H1 (cell line): Measurements from ENCODE around the gene ZNF521. TPM values are rescaled to one million over a fixed set of nuclear protein-coding genes. Genes with fewer than 3 reads are reported as not detected.
A peak's percentile ranks its signal among the peaks of the same experiment; 100 is the strongest.

Experiments used
- CTCF ChIA-PET: fragments of 300-600 bp; sonication (Branson Sonifier 250); formaldehyde crosslinking; loops from one replicate; lab custom pipeline; 2021; ENCODE audit not compliant: partially characterized antibody; lab: Charles Lee
- POLR2A ChIA-PET: fragments of 300-600 bp; sonication (Branson Sonifier 250); formaldehyde crosslinking; loops from one replicate; lab custom pipeline; 2021; ENCODE audit warnings: inconsistent platforms; ENCODE audit not compliant: partially characterized antibody; lab: Charles Lee
- DNase-seq, 2 experiments: peaks; one replicate each; pipeline versions ENCODE4 v3.0.0 to v3.0.0-alpha.2; 2010 to 2022; ENCODE audit warnings: low spot score in 2 of 2, low read depth in 1 of 2, mixed read lengths in 1 of 2
- FAIRE-seq: peaks from 2 replicates; lab custom pipeline; 2011; peaks lifted over from hg19 to GRCh38; lab: Jason Lieb, UNC
- H2AFZ ChIP-seq: 2 replicates; pipeline ENCODE4 v1.8.1; 2012; ENCODE audit warnings: low read length, inconsistent platforms
- H2AK5ac ChIP-seq: 2 replicates; pipeline ENCODE4 v1.6.1; 2013; ENCODE audit warnings: low read depth, low read length
- H2BK120ac ChIP-seq: replicated peaks from 2 replicates; pipeline ENCODE3; 2013; ENCODE audit warnings: low read depth, low read length, inconsistent platforms
- H2BK12ac ChIP-seq: 2 replicates; pipeline ENCODE4 v1.6.1; 2013; ENCODE audit warnings: low read depth, low read length
- H2BK15ac ChIP-seq: 2 replicates; pipeline ENCODE4 v1.6.1; 2013; ENCODE audit warnings: low read length
- H2BK20ac ChIP-seq: 2 replicates; pipeline ENCODE4 v1.6.1; 2013; ENCODE audit warnings: low read length
- H2BK5ac ChIP-seq: 2 replicates; pipeline ENCODE4 v1.6.1; 2013; ENCODE audit warnings: low read depth, low read length
- H3K14ac ChIP-seq: 2 replicates; pipeline ENCODE4 v1.6.1; 2013; ENCODE audit warnings: inconsistent platforms; ENCODE audit not compliant: insufficient read length
- H3K18ac ChIP-seq: 2 replicates; pipeline ENCODE4 v1.6.1; 2013; ENCODE audit warnings: low read length; ENCODE audit errors: extremely low read depth
- H3K23ac ChIP-seq: 2 replicates; pipeline ENCODE4 v1.6.1; 2013; ENCODE audit warnings: inconsistent platforms; ENCODE audit not compliant: insufficient read length
- H3K23me2 ChIP-seq: 2 replicates; pipeline ENCODE4 v1.6.1; 2013; ENCODE audit warnings: low read depth, low read length
- H3K27ac ChIP-seq: 2 replicates; pipeline ENCODE4 v1.6.1; 2011; ENCODE audit warnings: low read depth, low read length, inconsistent platforms
- H3K27me3 ChIP-seq, 4 experiments: replicated peaks in 1 of 4; 1 replicate in 1 of 4; 2 replicates in 3 of 4; pipeline versions ENCODE4 v1.6.1 to v1.8.1; 2011 to 2013; ENCODE audit warnings: low read length in 3 of 4, mild to moderate bottlenecking in 3 of 4, inconsistent platforms in 2 of 4, mixed read lengths in 2 of 4, moderate library complexity in 1 of 4; ENCODE audit not compliant: control insufficient read depth in 3 of 4, insufficient read depth in 3 of 4; ENCODE audit errors: extremely low read depth in 1 of 4
- H3K36me3 ChIP-seq, 4 experiments: 2 replicates each; pipeline versions ENCODE4 v1.6.1 to v1.8.1; 2011 to 2013; ENCODE audit warnings: mild to moderate bottlenecking in 4 of 4, low read length in 3 of 4, moderate library complexity in 2 of 4, control low read depth in 1 of 4, inconsistent platforms in 1 of 4; ENCODE audit not compliant: insufficient read depth in 4 of 4, control insufficient read depth in 2 of 4
- H3K4ac ChIP-seq: replicated peaks from 2 replicates; pipeline ENCODE3; 2013; ENCODE audit warnings: low read length, low read depth, mixed read lengths, inconsistent platforms; ENCODE audit not compliant: insufficient read length
- H3K4me1 ChIP-seq, 4 experiments: replicated peaks in 1 of 4; 1 replicate in 1 of 4; 2 replicates in 3 of 4; pipeline versions ENCODE4 v1.6.1 to v1.8.1; 2011 to 2013; ENCODE audit warnings: low read length in 3 of 4, inconsistent platforms in 2 of 4, mixed read lengths in 1 of 4; ENCODE audit not compliant: insufficient read depth in 4 of 4, control insufficient read depth in 3 of 4
- H3K4me2 ChIP-seq, 2 experiments: 2 replicates each; pipeline versions ENCODE4 v1.6.1 to v1.8.1; 2011 to 2013; ENCODE audit warnings: low read depth in 2 of 2, low read length in 2 of 2, control low read depth in 1 of 2, inconsistent platforms in 1 of 2, mild to moderate bottlenecking in 1 of 2; ENCODE audit not compliant: insufficient read depth in 1 of 2
- H3K4me3 ChIP-seq, 4 experiments: fragments of 200-600, 300-600 bp in 1 of 4; sonication (generic), shearing (Covaris generic), sonication (Bioruptor Twin) in 1 of 4; 2 replicates each; pipeline versions ENCODE4 v1.5.1 to v1.8.1; 2011 to 2016; ENCODE audit warnings: low read length in 4 of 4, low read depth in 3 of 4, control low read depth in 2 of 4, inconsistent platforms in 2 of 4, mild to moderate bottlenecking in 2 of 4, mixed read lengths in 1 of 4, moderate library complexity in 1 of 4; ENCODE audit not compliant: insufficient read depth in 2 of 4; ENCODE audit errors: extremely low read depth in 1 of 4
- H3K56ac ChIP-seq: replicated peaks from 2 replicates; pipeline ENCODE3; 2013; ENCODE audit warnings: low read depth, mild to moderate bottlenecking, mixed read lengths, low read length, inconsistent platforms; ENCODE audit not compliant: insufficient read length
- H3K79me1 ChIP-seq: 2 replicates; pipeline ENCODE4 v1.6.1; 2013; ENCODE audit warnings: low read depth, low read length, control low read depth
- H3K79me2 ChIP-seq, 2 experiments: 2 replicates each; pipeline versions ENCODE4 v1.6.1 to v1.8.1; 2012 to 2013; ENCODE audit warnings: low read length in 2 of 2, mild to moderate bottlenecking in 2 of 2, inconsistent platforms in 1 of 2; ENCODE audit not compliant: insufficient read depth in 2 of 2, control insufficient read depth in 1 of 2
- H3K9ac ChIP-seq, 4 experiments: replicated peaks in 1 of 4; 1 replicate in 1 of 4; 2 replicates in 3 of 4; pipeline versions ENCODE4 v1.6.1 to v1.8.1; 2011 to 2013; ENCODE audit warnings: low read depth in 3 of 4, low read length in 3 of 4, control low read depth in 2 of 4, mild to moderate bottlenecking in 2 of 4, moderate library complexity in 2 of 4, inconsistent platforms in 1 of 4; ENCODE audit errors: extremely low read depth in 1 of 4
- H3K9me3 ChIP-seq, 2 experiments: 2 replicates each; pipeline versions ENCODE4 v1.6.1 to v1.8.1; 2012 to 2013; ENCODE audit warnings: mild to moderate bottlenecking in 2 of 2, moderate library complexity in 2 of 2, control low read depth in 1 of 2, inconsistent platforms in 1 of 2, low read depth in 1 of 2, low read length in 1 of 2, mixed read lengths in 1 of 2; ENCODE audit not compliant: insufficient read depth in 2 of 2
- H4K20me1 ChIP-seq, 2 experiments: replicated peaks in 1 of 2; 2 replicates each; pipeline versions ENCODE3 to v1.8.1; 2011 to 2013; ENCODE audit warnings: inconsistent platforms in 2 of 2, low read length in 2 of 2, mild to moderate bottlenecking in 1 of 2; ENCODE audit not compliant: insufficient read depth in 2 of 2, control insufficient read depth in 1 of 2
- H4K5ac ChIP-seq: 2 replicates; pipeline ENCODE4 v1.6.1; 2013; ENCODE audit warnings: low read length, low read depth, mixed read lengths, inconsistent platforms; ENCODE audit not compliant: insufficient read length
- H4K8ac ChIP-seq: 2 replicates; pipeline ENCODE4 v1.8.0; 2013; ENCODE audit warnings: mild to moderate bottlenecking, moderate library complexity, low read length, inconsistent platforms; ENCODE audit not compliant: insufficient read depth; ENCODE audit errors: extremely low read depth
- H4K91ac ChIP-seq: replicated peaks from 2 replicates; pipeline ENCODE3; 2013; ENCODE audit warnings: low read length, mixed read lengths, inconsistent platforms; ENCODE audit not compliant: insufficient read length
- CBX5 ChIP-seq: fragments of 300-800, 300-1000 bp; sonication (generic); IDR thresholded peaks from 2 replicates; pipeline ENCODE4 v1.7.1; 2016; ENCODE audit warnings: antibody characterized with exemption, low read length, low read depth
- FOSL1 ChIP-seq: IDR thresholded peaks from 2 replicates; pipeline ENCODE4 v1.6.1; 2011; ENCODE audit warnings: mild to moderate bottlenecking, low read depth, low read length, moderate library complexity; ENCODE audit not compliant: insufficient read depth
- RAD21 ChIP-seq, 2 experiments: IDR thresholded peaks in 1 of 2; conservative IDR thresholded peaks in 1 of 2; 2 replicates each; pipeline ENCODE4 v1.6.1; 2011; ENCODE audit warnings: low read depth in 2 of 2, low read length in 2 of 2, improper control_type of control experiment in 1 of 2, inconsistent platforms in 1 of 2, mild to moderate bottlenecking in 1 of 2, moderate library complexity in 1 of 2
- RXRA ChIP-seq: IDR thresholded peaks from 2 replicates; pipeline ENCODE4 v1.6.1; 2011; ENCODE audit warnings: low read depth, mild to moderate bottlenecking, low read length, moderate library complexity; ENCODE audit not compliant: insufficient read depth
- WGBS, 2 experiments: shearing (Covaris generic) in 1 of 2; methylation state at CpG; one replicate each; pipeline versions ENCODE4 v1.1.6 to v1.1.7; 2013 to 2015; ENCODE audit warnings: low lambda C conversion rate in 2 of 2, mixed read lengths in 2 of 2, inconsistent platforms in 1 of 2, low coverage in 1 of 2, missing lambda C conversion rate in 1 of 2; ENCODE audit not compliant: insufficient replicate concordance in 2 of 2, insufficient coverage in 1 of 2, insufficient read length in 1 of 2; ENCODE audit errors: extremely low coverage in 1 of 2, missing lambda C conversion rate in 1 of 2; 5-methylcytosine and 5-hydroxymethylcytosine counted together
- polyA plus RNA-seq, 7 experiments: library from polyadenylated mRNA; depleted of rRNA in 3 of 7; stranded (reverse) in 5 of 7; unstranded in 2 of 7; fragments of >200 nt in 5 of 7; fragments of 200-250 nt in 2 of 7; gene quantifications; 1 replicate in 5 of 7; 2 replicates in 1 of 7; 4 replicates in 1 of 7; pipeline versions ENCODE4 v1.2.1 to v1.2.3, GENCODE V29; 2011 to 2013; ENCODE audit warnings: missing spikeins in 2 of 7, mixed read lengths in 2 of 7
- total RNA-seq: library from RNA; stranded (reverse); fragmentation: NEBNext Ultra II Directional; extraction: Animal tissue kit (Norgen Biotek cat#: 25700); gene quantifications from 2 replicates; pipeline ENCODE4 v1.2.1, GENCODE V29; 2021

ZNF521 gene
- total and polyA plus RNA-seq, 2 of the 8 experiments (the other 6 are each of a cell fraction or from before 2014, with no cell fraction given) = 9.5 to 15.8 TPM

DNA sequence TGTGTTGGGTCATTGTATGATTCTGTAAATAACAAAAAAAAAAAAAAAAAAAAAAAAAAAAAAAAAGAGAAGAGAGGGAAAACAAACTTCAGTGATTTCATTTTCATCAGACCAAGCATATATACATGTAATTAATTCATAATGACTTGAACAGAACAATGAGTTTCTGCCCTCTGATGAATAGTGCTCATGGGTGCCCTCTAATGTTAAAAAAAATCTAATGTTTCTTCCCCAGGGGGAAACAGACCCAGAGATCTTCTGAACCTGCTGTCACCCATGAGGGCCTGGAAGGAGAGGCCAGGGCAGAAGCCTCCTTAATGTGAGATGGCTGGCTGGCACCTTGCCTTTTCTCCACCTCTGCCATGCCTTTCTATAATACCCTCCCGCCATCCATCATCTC is 289.2 kb downstream of the ZNF521 start:
- H3K23ac ChIP-seq = no peak overlapping the region
- ChIA-PET CTCF (no interaction called here), POLR2A (no interaction called here)
- H3K14ac ChIP-seq = no peak overlapping the region
- no peak overlapping the region for H3K18ac ChIP-seq
- no peak overlapping the region for H3K56ac ChIP-seq
- H2BK15ac ChIP-seq = no peak overlapping the region
- no peak overlapping the region for H2BK12ac ChIP-seq
- H3K4ac ChIP-seq = no peak overlapping the region
- H2BK120ac ChIP-seq = no peak overlapping the region
- no peaks in the 10 kb centered on the region for H3K4me1 ChIP-seq
- no peak overlapping the region for H3K4me3 ChIP-seq
- H3K27ac ChIP-seq = no peak overlapping the region
- no peaks in the 10 kb centered on the region for H3K79me2 ChIP-seq
- H2AFZ ChIP-seq = no peak overlapping the region
- DNase-seq (no peak), FAIRE-seq (no peak)
- no peaks in the 10 kb centered on the region for H3K9me3 ChIP-seq
- H3K27me3 ChIP-seq = no peaks in the 10 kb centered on the region
- H4K5ac ChIP-seq = no peak overlapping the region
- H3K36me3 ChIP-seq = no peaks in the 10 kb centered on the region
- no peaks in the 10 kb centered on the region for H3K23me2 ChIP-seq
- TF ChIP-seq FOSL1 (no peak), CBX5 (no peak), RAD21 (IDR thresholded peaks at IDR 0.05 in 1 of 2, conservative IDR thresholded peaks at IDR 0.05 in 1 of 2; ENCODE audit: low read depth in 2 of 2, low read length in 2 of 2) (peak in 1 of 2 experiments; percentile 3; a peak in 1 of 4 replicates), RXRA (no peak)
- H2BK5ac ChIP-seq = no peak overlapping the region
- no peak overlapping the region for H2BK20ac ChIP-seq
- H2AK5ac ChIP-seq = no peak overlapping the region
- H3K4me2 ChIP-seq = no peak overlapping the region
- 92% methylated on average over 1 of the region's 1 CpG; no CpG with 5 or more reads in 1 of the 2 experiments for WGBS, 2 experiments
- H4K91ac ChIP-seq = no peak overlapping the region
- no peak overlapping the region for H3K9ac ChIP-seq
- no peaks in the 10 kb centered on the region for H3K79me1 ChIP-seq
- no peaks in the 10 kb centered on the region for H4K20me1 ChIP-seq
- no peak overlapping the region for H4K8ac ChIP-seq
